NCI-H2196 treated with DMSO at 0.1 percent for 48 hours (cell line): ENCODE data around the gene COL4A6.
"Not testable (repeated sequence)": the region's sequence is repeated elsewhere in the genome, so short reads cannot be mapped to it uniquely, and the experiment has no call there.

ENCODE experiments used
- DNase-seq: peaks from one replicate; lab custom pipeline; 2025; ENCODE audit not compliant: unreplicated experiment; lab: John Stamatoyannopoulos, UW

Gene COL4A6

GRCh38 chrX:108412783-108413182 is 25.4 kb downstream of the COL4A6 start:
- no peak for DNase-seq

GRCh38 chrX:108399418-108400165 is 38.6 kb downstream of the COL4A6 start:
- DNase-seq = no peak

- DNase-seq = no peak
Observed at GRCh38 chrX:108397627-108398391, 40.4 kb downstream of the COL4A6 start.

- no peak for DNase-seq
Observed at GRCh38 chrX:108396986-108397385, 41.2 kb downstream of the COL4A6 start.

GRCh38 chrX:108396188-108396891 is 41.9 kb downstream of the COL4A6 start:
- no peak for DNase-seq

- not testable (repeated sequence) for DNase-seq
Observed at GRCh38 chrX:108390976-108391717, 47.1 kb downstream of the COL4A6 start.

GRCh38 chrX:108384783-108385182 is 53.4 kb downstream of the COL4A6 start:
- no peak for DNase-seq

GRCh38 chrX:108380222-108380621 is 58.0 kb downstream of the COL4A6 start:
- no peak for DNase-seq

- not testable (repeated sequence) for DNase-seq
Observed at GRCh38 chrX:108376821-108377220, 61.4 kb downstream of the COL4A6 start.

- DNase-seq = not testable (repeated sequence)
Observed at GRCh38 chrX:108375591-108375990, 62.6 kb downstream of the COL4A6 start.

GRCh38 chrX:108366644-108367406 is 71.4 kb downstream of the COL4A6 start:
- no peak for DNase-seq

- no peak for DNase-seq
Observed at GRCh38 chrX:108362026-108362425, 76.2 kb downstream of the COL4A6 start.

- DNase-seq = no peak
Observed at GRCh38 chrX:108361316-108361715, 76.9 kb downstream of the COL4A6 start.

- no peak for DNase-seq
Observed at GRCh38 chrX:108359806-108360602, 78.2 kb downstream of the COL4A6 start.

- DNase-seq = no peak
Observed at GRCh38 chrX:108353452-108353851, 84.8 kb downstream of the COL4A6 start.

- DNase-seq = no peak
Observed at GRCh38 chrX:108349210-108349609, 89.0 kb downstream of the COL4A6 start.

- no peak for DNase-seq
Observed at GRCh38 chrX:108348525-108348924, 89.7 kb downstream of the COL4A6 start.

GRCh38 chrX:108347800-108348199 is 90.4 kb downstream of the COL4A6 start:
- no peak for DNase-seq

GRCh38 chrX:108344216-108344615 is 94.0 kb downstream of the COL4A6 start:
- DNase-seq = no peak
